H9 (cell line): Measurements from ENCODE around the gene CDH13. TPM values are rescaled to one million over a fixed set of nuclear protein-coding genes. Genes with fewer than 3 reads are reported as not detected.

Experiments used
- DNase-seq: peaks from one replicate; pipeline ENCODE4 v3.0.0-alpha.2; 2017
- H2AFZ ChIP-seq: one replicate; pipeline ENCODE4 v1.6.1; 2013; ENCODE audit warnings: mild to moderate bottlenecking, low read length, control low read depth, moderate library complexity
- H2AK5ac ChIP-seq: 2 replicates; pipeline ENCODE4 v1.6.1; 2013; ENCODE audit warnings: low read length, control low read depth, mixed read lengths; ENCODE audit not compliant: insufficient read length
- H2BK120ac ChIP-seq: one replicate; pipeline ENCODE4 v1.6.1; 2013; ENCODE audit warnings: low read depth, mild to moderate bottlenecking, low read length, control low read depth, inconsistent platforms; ENCODE audit not compliant: poor library complexity, severe bottlenecking
- H2BK12ac ChIP-seq: 2 replicates; pipeline ENCODE4 v1.6.1; 2013; ENCODE audit warnings: low read length, control low read depth, mixed read lengths, low read depth; ENCODE audit not compliant: insufficient read length
- H2BK15ac ChIP-seq: 2 replicates; pipeline ENCODE4 v1.6.1; 2013; ENCODE audit warnings: low read depth, low read length, control low read depth
- H2BK20ac ChIP-seq: one replicate; pipeline ENCODE4 v1.6.1; 2013; ENCODE audit warnings: low read depth, mild to moderate bottlenecking, low read length, control low read depth, inconsistent platforms; ENCODE audit not compliant: poor library complexity, severe bottlenecking
- H2BK5ac ChIP-seq: 2 replicates; pipeline ENCODE4 v1.6.1; 2013; ENCODE audit warnings: low read length, control low read depth, mixed read lengths; ENCODE audit not compliant: insufficient read length
- H3K14ac ChIP-seq: 2 replicates; pipeline ENCODE4 v1.6.1; 2013; ENCODE audit warnings: low read length, control low read depth; ENCODE audit not compliant: insufficient read depth
- H3K18ac ChIP-seq: 2 replicates; pipeline ENCODE4 v1.6.1; 2013; ENCODE audit warnings: low read depth, mild to moderate bottlenecking, mixed read lengths, low read length, control low read depth; ENCODE audit not compliant: insufficient read length
- H3K23ac ChIP-seq: 2 replicates; pipeline ENCODE4 v1.6.1; 2013; ENCODE audit warnings: low read length, control low read depth, mixed read lengths, low read depth; ENCODE audit not compliant: insufficient read length
- H3K23me2 ChIP-seq: 2 replicates; pipeline ENCODE4 v1.6.1; 2013; ENCODE audit warnings: low read depth, mild to moderate bottlenecking, mixed read lengths, low read length, control low read depth; ENCODE audit not compliant: insufficient read length, poor library complexity, severe bottlenecking
- H3K27ac ChIP-seq: 2 replicates; pipeline ENCODE4 v1.5.1; 2013; ENCODE audit warnings: low read length, control low read depth, mixed read lengths, low read depth; ENCODE audit not compliant: insufficient read length
- H3K27me3 ChIP-seq: 2 replicates; pipeline ENCODE4 v1.6.1; 2013; ENCODE audit warnings: low read length, control low read depth, inconsistent platforms; ENCODE audit not compliant: insufficient read depth
- H3K4ac ChIP-seq: 2 replicates; pipeline ENCODE4 v1.6.1; 2013; ENCODE audit warnings: low read depth, mild to moderate bottlenecking, control low read depth, inconsistent platforms, low read length, moderate library complexity
- H3K4me1 ChIP-seq: 2 replicates; pipeline ENCODE4 v1.6.1; 2013; ENCODE audit warnings: low read length, control low read depth, inconsistent platforms; ENCODE audit not compliant: insufficient read depth
- H3K4me2 ChIP-seq: 2 replicates; pipeline ENCODE4 v1.6.1; 2013; ENCODE audit warnings: low read length, control low read depth, mixed read lengths; ENCODE audit not compliant: insufficient read length, insufficient read depth
- H3K56ac ChIP-seq: 2 replicates; pipeline ENCODE4 v1.6.1; 2013; ENCODE audit warnings: low read depth, mild to moderate bottlenecking, mixed read lengths, low read length, control low read depth; ENCODE audit not compliant: insufficient read length
- H3K79me1 ChIP-seq: 2 replicates; pipeline ENCODE4 v1.6.1; 2013; ENCODE audit warnings: low read depth, mild to moderate bottlenecking, moderate library complexity, low read length, control low read depth, inconsistent platforms; ENCODE audit not compliant: insufficient read depth, poor library complexity, severe bottlenecking
- H3K79me2 ChIP-seq: 2 replicates; pipeline ENCODE4 v1.6.1; 2013; ENCODE audit warnings: low read length, control low read depth, inconsistent platforms; ENCODE audit not compliant: insufficient read depth
- H3K9ac ChIP-seq: 2 replicates; pipeline ENCODE4 v1.6.1; 2013; ENCODE audit warnings: low read length, control low read depth, mixed read lengths; ENCODE audit not compliant: insufficient read length; ENCODE audit errors: extremely low read depth
- H3K9me3 ChIP-seq: one replicate; pipeline ENCODE4 v1.6.1; 2013; ENCODE audit warnings: low read depth, low read length, inconsistent platforms; ENCODE audit not compliant: control insufficient read depth
- H3T11ph ChIP-seq: one replicate; pipeline ENCODE4 v1.6.1; 2013; ENCODE audit warnings: mild to moderate bottlenecking, low read length, control low read depth, inconsistent platforms
- H4K20me1 ChIP-seq: one replicate; pipeline ENCODE4 v1.6.1; 2013; ENCODE audit not compliant: control insufficient read depth, insufficient read length, insufficient read depth
- H4K5ac ChIP-seq: 2 replicates; pipeline ENCODE4 v1.6.1; 2013; ENCODE audit warnings: low read depth, mild to moderate bottlenecking, mixed read lengths, low read length, control low read depth; ENCODE audit not compliant: insufficient read length
- H4K8ac ChIP-seq: replicated peaks from 2 replicates; pipeline ENCODE4 v1.6.1; 2013; ENCODE audit warnings: low read length, control low read depth, mixed read lengths, low read depth; ENCODE audit not compliant: insufficient read length
- H4K91ac ChIP-seq: 2 replicates; pipeline ENCODE4 v1.6.1; 2013; ENCODE audit warnings: low read depth, mild to moderate bottlenecking, moderate library complexity, mixed read lengths, low read length, control low read depth; ENCODE audit not compliant: insufficient read length
- H3K27ac Mint-ChIP-seq, 3 experiments: 2 replicates in 2 of 3; 3 replicates in 1 of 3; pipeline ENCODE4 v1.8.0; 2020 to 2021; ENCODE audit warnings: mixed read lengths in 3 of 3, mild to moderate bottlenecking in 1 of 3, moderate library complexity in 1 of 3
- H3K27me3 Mint-ChIP-seq: 2 replicates; pipeline ENCODE4 v1.8.0; 2021; ENCODE audit warnings: low read depth, mild to moderate bottlenecking, moderate library complexity, mixed read lengths
- H3K36me3 Mint-ChIP-seq, 3 experiments: 2 replicates in 2 of 3; 3 replicates in 1 of 3; pipeline ENCODE4 v1.8.0; 2020 to 2021; ENCODE audit warnings: low read depth in 3 of 3, mixed read lengths in 3 of 3; ENCODE audit not compliant: insufficient read depth in 1 of 3
- H3K4me1 Mint-ChIP-seq, 2 experiments: 2 replicates each; pipeline ENCODE4 v1.8.0; 2020; ENCODE audit warnings: mixed read lengths in 2 of 2
- H3K4me3 Mint-ChIP-seq, 2 experiments: 2 replicates in 1 of 2; 3 replicates in 1 of 2; pipeline ENCODE4 v1.8.0; 2020 to 2021; ENCODE audit warnings: mild to moderate bottlenecking in 2 of 2, mixed read lengths in 2 of 2, moderate library complexity in 1 of 2
- H3K9me3 Mint-ChIP-seq, 2 experiments: 2 replicates in 1 of 2; 3 replicates in 1 of 2; pipeline ENCODE4 v1.8.0; 2020; ENCODE audit warnings: mild to moderate bottlenecking in 2 of 2, mixed read lengths in 2 of 2, moderate library complexity in 1 of 2
- WGBS: extraction: QIAGEN DNeasy Blood & Tissue Kit; methylation state at CpG from one replicate; pipeline ENCODE4 v1.1.7; 2013; ENCODE audit warnings: missing lambda C conversion rate, low lambda C conversion rate, mixed read lengths; ENCODE audit not compliant: insufficient read length; ENCODE audit errors: extremely low coverage; 5-methylcytosine and 5-hydroxymethylcytosine counted together
- total RNA-seq: library from RNA; stranded (reverse); gene quantifications from 2 replicates; pipeline ENCODE4 v1.2.1, GENCODE V29; 2021
- TF ChIP-seq, protein P1 (sequence below): fragments of 200-600 bp; sonication (generic); conservative IDR thresholded peaks from 3 replicates; pipeline ENCODE4 v1.8.0; 2021; ENCODE audit warnings: antibody characterized with exemption, mild to moderate bottlenecking

CDH13 gene
- total RNA-seq, 1 experiment from 2014 or later, result 1.5 TPM

- no peak overlapping the region for H2AK5ac ChIP-seq
- no peak overlapping the region for H4K91ac ChIP-seq
- no peak overlapping the region for H3K4me3 Mint-ChIP-seq
- DNase-seq, result no peak
- H3K4me2 ChIP-seq, result no peak overlapping the region
- H4K8ac ChIP-seq, result no peak overlapping the region
- no peak overlapping the region for H3K18ac ChIP-seq
- TF ChIP-seq, protein P1, sequence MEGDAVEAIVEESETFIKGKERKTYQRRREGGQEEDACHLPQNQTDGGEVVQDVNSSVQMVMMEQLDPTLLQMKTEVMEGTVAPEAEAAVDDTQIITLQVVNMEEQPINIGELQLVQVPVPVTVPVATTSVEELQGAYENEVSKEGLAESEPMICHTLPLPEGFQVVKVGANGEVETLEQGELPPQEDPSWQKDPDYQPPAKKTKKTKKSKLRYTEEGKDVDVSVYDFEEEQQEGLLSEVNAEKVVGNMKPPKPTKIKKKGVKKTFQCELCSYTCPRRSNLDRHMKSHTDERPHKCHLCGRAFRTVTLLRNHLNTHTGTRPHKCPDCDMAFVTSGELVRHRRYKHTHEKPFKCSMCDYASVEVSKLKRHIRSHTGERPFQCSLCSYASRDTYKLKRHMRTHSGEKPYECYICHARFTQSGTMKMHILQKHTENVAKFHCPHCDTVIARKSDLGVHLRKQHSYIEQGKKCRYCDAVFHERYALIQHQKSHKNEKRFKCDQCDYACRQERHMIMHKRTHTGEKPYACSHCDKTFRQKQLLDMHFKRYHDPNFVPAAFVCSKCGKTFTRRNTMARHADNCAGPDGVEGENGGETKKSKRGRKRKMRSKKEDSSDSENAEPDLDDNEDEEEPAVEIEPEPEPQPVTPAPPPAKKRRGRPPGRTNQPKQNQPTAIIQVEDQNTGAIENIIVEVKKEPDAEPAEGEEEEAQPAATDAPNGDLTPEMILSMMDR, result no peak
- no peaks in the 10 kb centered on the region for H3K9me3 ChIP-seq
- no peak overlapping the region for H2BK12ac ChIP-seq
- no peak overlapping the region for H2BK5ac ChIP-seq
- H2BK120ac ChIP-seq, result no peak overlapping the region
- peaks cover 2 to 4% of the 10 kb centered on the region in 2 experiments; a peak in 2 of 4 replicates for H3K4me1 Mint-ChIP-seq
- no peak overlapping the region for H2AFZ ChIP-seq
- no peaks in the 10 kb centered on the region for H4K20me1 ChIP-seq
- no peak overlapping the region for H3K56ac ChIP-seq
- WGBS, result no CpG with 5 or more reads among the region's 6 CpGs
- no peak overlapping the region for H2BK20ac ChIP-seq
- no peaks in the 10 kb centered on the region for H3K36me3 Mint-ChIP-seq
- no peak overlapping the region for H3K4ac ChIP-seq
- H4K5ac ChIP-seq, result no peak overlapping the region
- H3K27ac Mint-ChIP-seq, result no peak overlapping the region
- no peak overlapping the region for H2BK15ac ChIP-seq
- no peak overlapping the region for H3K27ac ChIP-seq
- no peak overlapping the region for H3K23ac ChIP-seq
- H3K14ac ChIP-seq, result no peak overlapping the region
- H3K27me3 ChIP-seq, result no peaks in the 10 kb centered on the region
- H3K9me3 Mint-ChIP-seq, result no peaks in the 10 kb centered on the region; a peak in 1 of 5 replicates
- H3K79me1 ChIP-seq, result no peaks in the 10 kb centered on the region
- no peak overlapping the region for H3K9ac ChIP-seq
- H3T11ph ChIP-seq, result no peak overlapping the region
- no peaks in the 10 kb centered on the region; the same call in 1 of the 2 replicates for H3K27me3 Mint-ChIP-seq
- H3K4me1 ChIP-seq, result no peaks in the 10 kb centered on the region
- no peaks in the 10 kb centered on the region for H3K23me2 ChIP-seq
- no peaks in the 10 kb centered on the region for H3K79me2 ChIP-seq
These were observed 520.5 kb downstream of the CDH13 start for GRCh38 chr16:83147244-83147643.
